GM04503 (cell line): ENCODE data around the gene OR52B6.
"Not testable (repeated sequence)": the region's sequence is repeated elsewhere in the genome, so short reads cannot be mapped to it uniquely, and the experiment has no call there.

ENCODE experiments used
- DNase-seq: peaks from one replicate; pipeline ENCODE4 v3.0.0-alpha.2; 2012; ENCODE audit warnings: low read depth

OR52B6 gene

GRCh38 chr11:5596607-5597201 lies 16.0 kb downstream of the OR52B6 start, which contains the start of gene TRIM6:
Gene TRIM6 (plus strand): TSS chr11:5596637. CDS start chr11:5596898, 261 bp downstream.
- no peak for DNase-seq

DNA sequence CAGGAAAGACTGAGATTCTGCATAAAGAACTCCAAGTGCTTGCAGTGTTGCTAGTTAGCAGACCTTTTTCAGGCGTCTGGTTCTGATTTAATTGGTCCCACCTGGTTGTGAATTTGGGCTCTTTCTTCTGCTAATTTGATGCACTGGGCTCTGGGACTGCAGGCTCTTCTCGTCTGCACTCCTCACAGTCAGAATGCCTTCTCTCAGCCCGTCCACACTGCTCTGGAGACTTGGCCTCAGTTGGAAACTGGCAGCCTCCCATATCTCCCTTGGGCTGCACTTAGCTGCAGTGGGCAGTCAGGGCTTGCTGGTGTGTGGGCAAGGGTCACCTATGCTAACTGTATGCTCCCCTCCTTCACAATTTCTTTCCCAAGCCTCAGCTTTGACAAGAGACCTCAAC lies 17.3 kb downstream of the OR52B6 start:
- DNase-seq = no peak

DNA sequence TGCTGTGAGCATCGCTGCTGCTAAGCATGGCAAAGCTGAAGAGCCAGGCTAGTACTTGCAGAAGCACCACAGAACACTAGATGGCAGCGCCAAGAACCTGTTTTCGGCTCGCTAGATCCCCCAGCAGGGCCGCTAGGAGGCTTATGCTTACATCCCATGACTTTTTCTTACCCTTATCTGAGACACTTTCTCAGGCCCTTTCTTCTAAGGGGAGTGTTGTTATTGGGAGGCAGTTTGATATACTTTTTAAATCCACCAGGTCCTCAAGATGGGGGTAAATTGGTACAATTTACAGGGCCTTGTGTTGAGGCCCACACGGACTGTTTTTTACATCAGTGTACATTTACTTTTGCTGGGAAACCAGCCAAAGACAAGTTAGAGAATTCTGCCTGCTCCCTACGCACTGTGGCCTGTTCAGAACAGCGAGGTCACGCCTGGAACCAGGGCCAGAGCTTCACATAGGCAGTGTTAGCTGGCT lies 19.7 kb downstream of the OR52B6 start:
- no peak for DNase-seq

GRCh38 chr11:5602791-5603190 lies 22.1 kb downstream of the OR52B6 start:
- not testable (repeated sequence) for DNase-seq

DNA sequence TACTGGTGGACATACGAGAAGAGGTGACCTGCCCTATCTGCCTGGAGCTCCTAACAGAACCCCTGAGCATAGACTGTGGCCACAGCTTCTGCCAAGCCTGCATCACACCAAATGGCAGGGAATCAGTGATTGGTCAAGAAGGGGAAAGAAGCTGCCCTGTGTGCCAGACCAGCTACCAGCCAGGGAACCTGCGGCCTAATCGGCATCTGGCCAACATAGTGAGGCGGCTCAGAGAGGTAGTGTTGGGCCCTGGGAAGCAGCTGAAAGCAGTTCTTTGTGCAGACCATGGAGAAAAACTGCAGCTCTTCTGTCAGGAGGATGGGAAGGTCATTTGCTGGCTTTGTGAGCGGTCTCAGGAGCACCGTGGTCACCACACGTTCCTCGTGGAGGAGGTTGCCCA lies 22.6 kb downstream of the OR52B6 start:
- DNase-seq = no peak

GRCh38 chr11:5604896-5605295 lies 24.2 kb downstream of the OR52B6 start:
- no peak for DNase-seq

DNA sequence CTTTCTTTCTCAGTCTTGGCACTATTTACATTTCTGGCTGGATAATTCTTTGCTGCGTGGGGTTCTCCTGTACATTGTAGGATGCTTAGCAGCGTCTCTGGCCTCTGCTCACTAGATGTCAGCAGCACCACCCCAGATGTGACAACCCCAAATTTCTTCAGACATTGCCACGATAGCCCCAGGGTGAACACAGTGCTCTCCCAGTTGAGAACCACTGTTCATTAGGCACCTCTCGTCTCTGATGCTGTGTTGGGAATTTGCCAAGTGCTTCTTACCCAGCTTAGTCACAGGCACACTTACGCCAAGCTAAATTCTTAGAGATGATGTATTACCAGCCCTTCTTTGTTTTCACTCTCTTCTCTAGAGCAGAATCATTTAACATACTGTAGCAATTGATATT lies 25.2 kb downstream of the OR52B6 start:
- no peak for DNase-seq

DNA sequence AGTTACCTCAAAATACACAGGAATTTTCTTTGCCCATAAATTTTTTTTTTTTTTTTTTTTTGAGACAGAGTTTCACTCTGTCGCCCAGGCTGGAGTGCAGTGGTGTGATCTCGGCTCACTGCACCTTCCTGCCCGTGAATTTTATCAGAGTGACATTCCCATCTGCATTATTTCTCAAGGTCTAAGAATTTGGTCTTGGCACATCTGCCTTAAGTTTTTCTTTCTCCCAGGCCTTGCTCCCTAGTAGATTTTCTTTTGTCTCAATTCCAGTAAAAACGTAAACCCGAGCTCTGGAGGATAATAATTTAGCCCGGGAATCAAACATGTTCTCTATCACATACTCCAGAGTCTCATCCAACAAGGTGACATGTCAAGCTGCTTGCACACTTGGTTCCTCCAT lies 28.1 kb downstream of the OR52B6 start:
- no peak for DNase-seq

DNA sequence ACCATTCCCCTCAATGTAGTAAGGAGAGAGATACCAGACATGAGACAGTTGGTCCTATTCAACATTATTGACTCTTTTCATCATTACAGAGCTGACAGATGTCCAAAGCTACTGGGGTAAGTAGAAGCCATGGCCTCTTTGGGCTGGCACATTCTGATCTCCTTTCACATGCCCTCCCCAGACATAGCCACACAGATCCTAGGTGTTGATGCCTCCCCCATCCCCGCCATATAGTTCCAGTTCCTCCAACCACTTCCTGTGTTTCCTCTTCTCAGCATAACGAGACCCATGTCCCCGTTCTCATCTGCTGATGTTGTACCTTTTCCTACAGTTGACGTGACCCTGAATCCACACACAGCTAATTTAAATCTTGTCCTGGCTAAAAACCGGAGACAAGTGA lies 29.8 kb downstream of the OR52B6 start:
- DNase-seq = no peak

- DNase-seq = no peak
Measured at GRCh38 chr11:5611627-5612026, 30.9 kb downstream of the OR52B6 start.

DNA sequence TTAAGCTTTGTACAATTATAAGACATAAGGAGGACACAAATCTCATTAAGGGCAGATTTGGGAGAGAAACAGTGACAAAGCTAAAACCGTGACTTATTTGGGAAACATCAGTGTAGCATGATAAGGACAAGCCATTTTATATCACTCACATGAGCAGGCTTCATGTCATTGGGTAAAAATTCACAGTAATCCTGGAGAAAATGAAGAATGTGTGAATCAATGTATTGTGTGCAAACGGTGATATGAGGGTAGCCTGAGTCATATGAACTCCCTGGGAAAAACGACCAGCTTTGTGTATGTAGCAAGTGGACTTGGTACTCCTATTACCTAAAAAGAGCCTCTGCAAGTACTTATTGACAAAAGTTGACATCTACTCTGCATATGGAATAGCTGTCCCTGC lies 38.1 kb downstream of the OR52B6 start:
- peak; percentile 64 for DNase-seq

- DNase-seq = peak; percentile 68
Measured at GRCh38 chr11:5620651-5621521, 40.2 kb downstream of the OR52B6 start.

DNA sequence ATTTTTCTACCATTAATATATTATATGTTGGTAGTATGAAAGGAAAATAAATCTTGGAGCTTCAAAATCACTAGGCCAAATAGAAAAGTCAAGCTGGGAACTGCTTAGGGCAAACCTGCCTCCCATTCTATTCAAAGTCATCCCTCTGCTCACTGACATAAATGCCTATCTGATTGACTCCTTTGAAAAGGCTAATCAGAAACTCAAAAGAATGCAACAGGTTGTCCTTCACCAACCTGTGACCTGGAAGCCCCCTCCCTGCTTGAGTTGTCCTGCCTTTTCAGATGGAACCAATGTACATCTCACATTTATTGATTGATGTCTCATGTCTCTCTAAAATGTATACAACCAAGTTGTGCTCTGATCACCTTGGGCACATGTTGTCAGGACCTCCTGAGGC lies 40.9 kb downstream of the OR52B6 start:
- no peak for DNase-seq

GRCh38 chr11:5622802-5623201 lies 42.1 kb downstream of the OR52B6 start:
- no peak for DNase-seq

- no peak for DNase-seq
Measured at GRCh38 chr11:5624489-5625279, 44.0 kb downstream of the OR52B6 start, which contains the start of gene TRIM34. Gene TRIM34 (plus strand): TSS chr11:5625001. CDS start chr11:5632332, 7,331 bp downstream.

GRCh38 chr11:5625281-5625680 lies 44.6 kb downstream of the OR52B6 start:
- DNase-seq = no peak

DNA sequence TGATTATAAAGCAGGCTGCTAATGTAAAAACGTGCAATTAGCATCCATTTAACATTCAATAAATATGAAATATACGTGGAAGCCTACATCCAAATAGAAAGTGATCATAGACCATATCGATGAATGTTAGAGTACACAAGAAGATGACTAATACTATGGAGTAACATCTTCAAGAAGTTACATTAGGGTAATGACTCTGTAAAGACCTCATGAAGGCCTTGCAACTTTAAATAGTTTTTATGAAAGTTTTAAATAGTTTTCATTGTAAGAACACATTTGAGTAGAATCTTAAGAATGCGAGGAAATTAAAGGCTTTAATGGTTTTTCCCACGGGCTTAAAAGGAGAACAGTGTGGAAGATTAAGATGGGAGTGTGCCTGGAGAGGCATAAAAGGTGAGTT lies 45.5 kb downstream of the OR52B6 start:
- no peak for DNase-seq

GRCh38 chr11:5631417-5631816 lies 50.7 kb downstream of the OR52B6 start:
- no peak for DNase-seq
